Smooth muscle cell (in vitro differentiated cells): ENCODE results near the gene MGMT. TPM values are rescaled to one million over a fixed set of nuclear protein-coding genes. Genes with fewer than 3 reads are reported as not detected.

ENCODE experiments used
- DNase-seq: peaks from one replicate; lab custom pipeline; 2025; ENCODE audit not compliant: unreplicated experiment; lab: John Stamatoyannopoulos, UW
- H2AFZ ChIP-seq: fragments of 200-600 bp; sonication (generic); 2 replicates; pipeline ENCODE4 v1.6.0; 2016; ENCODE audit warnings: antibody characterized with exemption, low read depth, mild to moderate bottlenecking
- H3F3A ChIP-seq: fragments of 200-600 bp; sonication (generic); 2 replicates; pipeline ENCODE4 v1.6.0; 2017; ENCODE audit warnings: antibody characterized with exemption, low read depth
- H3K27ac ChIP-seq: fragments of 200-600 bp; sonication (generic); 2 replicates; pipeline ENCODE4 v1.5.1; 2016; ENCODE audit warnings: low read depth, mild to moderate bottlenecking
- H3K27me3 ChIP-seq: fragments of 200-600 bp; sonication (generic); 2 replicates; pipeline ENCODE4 v1.6.1; 2016; ENCODE audit warnings: low read depth, mild to moderate bottlenecking
- H3K36me3 ChIP-seq: fragments of 200-600 bp; sonication (generic); 2 replicates; pipeline ENCODE4 v1.5.1; 2016; ENCODE audit warnings: low read depth
- H3K4me1 ChIP-seq: fragments of 200-600 bp; sonication (generic); 2 replicates; pipeline ENCODE4 v1.5.1; 2016; ENCODE audit warnings: low read depth
- H3K4me2 ChIP-seq: fragments of 200-600 bp; sonication (generic); 2 replicates; pipeline ENCODE4 v1.6.0; 2016; ENCODE audit warnings: mild to moderate bottlenecking
- H3K4me3 ChIP-seq: fragments of 200-600 bp; sonication (generic); 2 replicates; pipeline ENCODE4 v1.5.1; 2016; ENCODE audit warnings: mild to moderate bottlenecking
- H3K79me2 ChIP-seq: fragments of 200-600 bp; sonication (generic); 2 replicates; pipeline ENCODE4 v1.6.0; 2016; ENCODE audit warnings: low read depth, mild to moderate bottlenecking
- H3K9ac ChIP-seq: fragments of 200-600 bp; sonication (generic); 2 replicates; pipeline ENCODE4 v1.6.0; 2016; ENCODE audit warnings: low read depth
- H3K9me3 ChIP-seq: fragments of 200-600 bp; sonication (generic); replicated peaks from 2 replicates; pipeline ENCODE4 v1.5.1; 2016; ENCODE audit warnings: low read depth
- H4K20me1 ChIP-seq: fragments of 200-600 bp; sonication (generic); 2 replicates; pipeline ENCODE4 v1.6.0; 2016; ENCODE audit warnings: low read depth
- CTCF ChIP-seq: fragments of 200-600 bp; sonication (generic); IDR thresholded peaks from 2 replicates; pipeline ENCODE4 v1.5.1; 2017; ENCODE audit warnings: borderline replicate concordance, mild to moderate bottlenecking, antibody characterized with exemption; ENCODE audit not compliant: insufficient read depth, poor library complexity, severe bottlenecking
- WGBS: methylation state at CpG from one replicate; pipeline ENCODE4 v1.1.7; 2016; ENCODE audit warnings: low lambda C conversion rate; 5-methylcytosine and 5-hydroxymethylcytosine counted together
- polyA plus RNA-seq: library from polyadenylated mRNA; unstranded; fragments of >200 nt; fragmentation: Nextera tagmentation; extraction: Ambion mirVana; gene quantifications from 2 replicates; pipeline ENCODE4 v1.2.1, GENCODE V29; 2016
- total RNA-seq: library from RNA; depleted of rRNA; stranded (reverse); fragments of >200 nt; gene quantifications from 2 replicates; pipeline ENCODE4 v1.2.3, GENCODE V29; 2014

Gene MGMT
- total and polyA plus RNA-seq, 2 experiments from 2014 or later: 21.0 to 33.0 TPM

- no peaks in the 10 kb centered on the region for H3K36me3 ChIP-seq
- DNase-seq: no peak
- H3K4me3 ChIP-seq: no peak overlapping the region
- H3K4me2 ChIP-seq: no peak overlapping the region
- WGBS: 84% methylated on average over 3 of the region's 3 CpGs
- H3K27ac ChIP-seq: no peak overlapping the region
- no peaks in the 10 kb centered on the region for H4K20me1 ChIP-seq
- H3K9me3 ChIP-seq: peaks cover 9% of the 10 kb centered on the region
- no peaks in the 10 kb centered on the region for H3F3A ChIP-seq
- no peak overlapping the region for H2AFZ ChIP-seq
- H3K9ac ChIP-seq: no peak overlapping the region
- no peaks in the 10 kb centered on the region for H3K79me2 ChIP-seq
- H3K4me1 ChIP-seq: no peaks in the 10 kb centered on the region
- H3K27me3 ChIP-seq: no peaks in the 10 kb centered on the region
- no peak for TF ChIP-seq CTCF
These were observed 332.9 kb downstream of the MGMT start for GRCh38 chr10:129799942-129800341.

GRCh38 chr10:129800796-129801340 is 333.8 kb downstream of the MGMT start:
- DNase-seq: no peak
- no peak overlapping the region for H3K4me2 ChIP-seq
- no peaks in the 10 kb centered on the region for H3K36me3 ChIP-seq
- no peak overlapping the region for H3K27ac ChIP-seq
- H3K79me2 ChIP-seq: no peaks in the 10 kb centered on the region
- no peak overlapping the region for H3K4me3 ChIP-seq
- no peaks in the 10 kb centered on the region for H3F3A ChIP-seq
- no peak for TF ChIP-seq CTCF
- H2AFZ ChIP-seq: no peak overlapping the region
- no peaks in the 10 kb centered on the region for H4K20me1 ChIP-seq
- peaks cover 9% of the 10 kb centered on the region for H3K9me3 ChIP-seq
- WGBS: 90% methylated on average over 14 of the region's 14 CpGs
- no peak overlapping the region for H3K9ac ChIP-seq
- H3K4me1 ChIP-seq: no peaks in the 10 kb centered on the region
- no peaks in the 10 kb centered on the region for H3K27me3 ChIP-seq

- H2AFZ ChIP-seq: no peak overlapping the region
- H3K27me3 ChIP-seq: no peaks in the 10 kb centered on the region
- WGBS: 94% methylated on average over 7 of the region's 7 CpGs
- no peaks in the 10 kb centered on the region for H3K4me1 ChIP-seq
- no peak overlapping the region for H3K4me3 ChIP-seq
- no peak overlapping the region for H3K9ac ChIP-seq
- H3K9me3 ChIP-seq: peaks cover 9% of the 10 kb centered on the region
- H3K4me2 ChIP-seq: no peak overlapping the region
- DNase-seq: no peak
- no peak overlapping the region for H3K27ac ChIP-seq
- H3F3A ChIP-seq: no peaks in the 10 kb centered on the region
- H3K79me2 ChIP-seq: no peaks in the 10 kb centered on the region
- no peaks in the 10 kb centered on the region for H4K20me1 ChIP-seq
- no peak for TF ChIP-seq CTCF
- H3K36me3 ChIP-seq: no peaks in the 10 kb centered on the region
These were observed 340.2 kb downstream of the MGMT start for GRCh38 chr10:129807211-129807610.
